HCT116 (cell line): ENCODE data around the gene RXRA. TPM values are rescaled to one million over a fixed set of nuclear protein-coding genes. Genes with fewer than 3 reads are reported as not detected.

Source experiments
- ATAC-seq: fragments of 200-7000 bp; cut with Tn5 transposase; 2 replicates; pipeline ENCODE4 v1.9.1; 2020; ENCODE audit warnings: mild to moderate bottlenecking, moderate library complexity
- BruUV-seq: library from RNA; stranded (reverse); fragments of 400-500 nt; replicated peaks from 2 replicates; lab custom pipeline; 2021; lab: Mats Ljungman, UMichigan
- CTCF ChIA-PET: fragments of 300-600 bp; sonication (Branson Sonifier 250); formaldehyde crosslinking; loops from one replicate; lab custom pipeline; 2021; ENCODE audit warnings: antibody characterized with exemption; lab: Charles Lee
- POLR2A ChIA-PET: fragments of 300-600, 350-600 bp; sonication (Branson Sonifier 250); formaldehyde crosslinking; loops from one replicate; lab custom pipeline; 2021; ENCODE audit warnings: antibody characterized with exemption; lab: Charles Lee
- RAD21 ChIA-PET, 2 experiments: fragments of 300-600 bp; sonication (Branson Sonifier 250); formaldehyde crosslinking; loops; one replicate each; lab custom pipeline; 2023; ENCODE audit warnings: low total read pairs in 2 of 2; ENCODE audit not compliant: uncharacterized antibody in 2 of 2, unreplicated experiment in 2 of 2, low non-redundant PET in 1 of 2; lab: Charles Lee
- DNase-seq: peaks from one replicate; pipeline ENCODE4 v3.0.0-alpha.2; 2010; ENCODE audit warnings: low read depth, low spot score
- H2AFZ ChIP-seq: fragments of 200-600 bp; shearing (Covaris generic), sonication (generic); 2 replicates; pipeline ENCODE4 v1.6.1; 2017; ENCODE audit warnings: low read depth, mixed run types, mixed read lengths, antibody characterized with exemption, low read length; ENCODE audit not compliant: poor library complexity, severe bottlenecking
- H3K27ac ChIP-seq: 2 replicates; pipeline ENCODE4 v1.5.1; 2012; ENCODE audit warnings: low read depth, low read length
- H3K27me3 ChIP-seq: fragments of 200-600 bp; sonication (generic); 2 replicates; pipeline ENCODE4 v1.6.1; 2016; ENCODE audit warnings: mixed run types, low read length, mixed read lengths; ENCODE audit not compliant: insufficient read depth
- H3K36me3 ChIP-seq, 2 experiments: fragments of 200-500 bp in 1 of 2; fragments of 200-600 bp in 1 of 2; sonication (Bioruptor generic) in 1 of 2; sonication (generic) in 1 of 2; 2 replicates each; pipeline versions ENCODE4 v1.5.1 to v1.6.1; 2014 to 2016; ENCODE audit warnings: low read length in 2 of 2, inconsistent platforms in 1 of 2, mixed read lengths in 1 of 2, mixed run types in 1 of 2; ENCODE audit not compliant: insufficient read depth in 2 of 2, control insufficient read depth in 1 of 2
- H3K4me1 ChIP-seq, 2 experiments: fragments of 200-600 bp in 1 of 2; sonication (generic) in 1 of 2; 2 replicates each; pipeline versions ENCODE4 v1.5.1 to v1.6.1; 2012 to 2017; ENCODE audit warnings: low read length in 2 of 2, inconsistent platforms in 1 of 2, mild to moderate bottlenecking in 1 of 2, mixed read lengths in 1 of 2, mixed run types in 1 of 2, moderate library complexity in 1 of 2; ENCODE audit not compliant: insufficient read depth in 2 of 2, control insufficient read depth in 1 of 2
- H3K4me2 ChIP-seq: fragments of 200-600 bp; sonication (generic); 2 replicates; pipeline ENCODE4 v1.6.1; 2017; ENCODE audit warnings: mixed run types, low read length, mixed read lengths
- H3K4me3 ChIP-seq, 2 experiments: fragments of 200-600 bp in 1 of 2; sonication (generic) in 1 of 2; replicated peaks in 1 of 2; 2 replicates each; pipeline ENCODE4 v1.5.1; 2011 to 2016; ENCODE audit warnings: low read length in 2 of 2, control low read depth in 1 of 2, low read depth in 1 of 2, mild to moderate bottlenecking in 1 of 2, mixed read lengths in 1 of 2, mixed run types in 1 of 2
- H3K79me2 ChIP-seq: fragments of 200-600 bp; sonication (generic); 2 replicates; pipeline ENCODE4 v1.6.1; 2017; ENCODE audit warnings: mild to moderate bottlenecking, mixed run types, low read length, moderate library complexity, mixed read lengths; ENCODE audit not compliant: insufficient read depth
- H3K9ac ChIP-seq: fragments of 200-600 bp; sonication (generic); 2 replicates; pipeline ENCODE4 v1.6.1; 2016; ENCODE audit warnings: low read length, mixed read lengths
- H3K9me2 ChIP-seq: fragments of 200-600 bp; sonication (generic), shearing (Covaris generic); 2 replicates; pipeline ENCODE4 v1.6.1; 2017; ENCODE audit warnings: mixed run types, mild to moderate bottlenecking, moderate library complexity; ENCODE audit not compliant: insufficient read depth
- H3K9me3 ChIP-seq, 2 experiments: fragments of 200-500 bp in 1 of 2; fragments of 200-600 bp in 1 of 2; sonication (Bioruptor generic) in 1 of 2; sonication (generic) in 1 of 2; 2 replicates each; pipeline ENCODE4 v1.6.1; 2014 to 2017; ENCODE audit warnings: low read length in 2 of 2, mixed read lengths in 2 of 2, inconsistent platforms in 1 of 2, low read depth in 1 of 2, mild to moderate bottlenecking in 1 of 2, mixed run types in 1 of 2, moderate library complexity in 1 of 2; ENCODE audit not compliant: control insufficient read depth in 1 of 2, insufficient read depth in 1 of 2
- H4K20me1 ChIP-seq: fragments of 200-600 bp; sonication (generic), shearing (Covaris generic); 2 replicates; pipeline ENCODE4 v1.6.1; 2017; ENCODE audit warnings: mixed run types, mild to moderate bottlenecking, moderate library complexity; ENCODE audit not compliant: insufficient read depth
- ATF3 ChIP-seq: IDR thresholded peaks from 2 replicates; pipeline ENCODE4 v1.6.1; 2012
- CBX3 ChIP-seq: IDR thresholded peaks from 2 replicates; pipeline ENCODE4 v1.6.1; 2012; ENCODE audit warnings: low read depth
- EGR1 ChIP-seq: IDR thresholded peaks from 2 replicates; pipeline ENCODE4 v1.6.1; 2012; ENCODE audit warnings: low read depth
- FOSL1 ChIP-seq: IDR thresholded peaks from 2 replicates; pipeline ENCODE4 v1.6.1; 2012; ENCODE audit warnings: low read depth
- JUND ChIP-seq: IDR thresholded peaks from 2 replicates; pipeline ENCODE4 v1.6.1; 2012
- POLR2A ChIP-seq: IDR thresholded peaks from 2 replicates; pipeline ENCODE4 v1.7.0; 2011; ENCODE audit warnings: borderline replicate concordance; ENCODE audit not compliant: insufficient read depth, insufficient read length; ENCODE audit errors: extremely low read depth
- POLR2AphosphoS5 ChIP-seq: IDR thresholded peaks from 2 replicates; pipeline ENCODE4 v1.6.1; 2011; ENCODE audit warnings: mild to moderate bottlenecking, low read depth, low read length, moderate library complexity
- RAD21 ChIP-seq: IDR thresholded peaks from 2 replicates; pipeline ENCODE4 v1.6.1; 2012; ENCODE audit warnings: low read depth, mild to moderate bottlenecking
- SP1 ChIP-seq: IDR thresholded peaks from 2 replicates; pipeline ENCODE4 v1.6.1; 2012; ENCODE audit warnings: low read depth
- SRF ChIP-seq: IDR thresholded peaks from 2 replicates; pipeline ENCODE4 v1.6.1; 2012; ENCODE audit warnings: low read depth
- TCF7L2 ChIP-seq: IDR thresholded peaks from 2 replicates; pipeline ENCODE4 v1.7.0; 2011; ENCODE audit warnings: borderline replicate concordance, inconsistent platforms; ENCODE audit not compliant: insufficient read depth, insufficient read length; ENCODE audit errors: extremely low read depth
- ZNF274 ChIP-seq: fragments of 200-500 bp; sonication (Bioruptor generic); IDR thresholded peaks from 2 replicates; pipeline ENCODE4 v1.6.1; 2014; ENCODE audit warnings: mild to moderate bottlenecking, low read depth, low read length, inconsistent platforms
- intact Hi-C: fragments of 100-400 bp; cut with micrococcal nuclease; formaldehyde crosslinking; loops from 2 replicates; pipeline ENCODE4 v1.10.0; 2022
- total RNA-seq: library from RNA; stranded (reverse); gene quantifications from one replicate; pipeline ENCODE4 v1.2.1, GENCODE V29; 2021; ENCODE audit not compliant: unreplicated experiment
- TF ChIP-seq, protein P1 (sequence below): IDR thresholded peaks from 2 replicates; pipeline ENCODE4 v1.6.1; 2012
- TF ChIP-seq, protein P2 (sequence below): IDR thresholded peaks from 2 replicates; pipeline ENCODE4 v1.6.1; 2011; ENCODE audit warnings: mild to moderate bottlenecking, low read length, moderate library complexity; ENCODE audit not compliant: insufficient replicate concordance; ENCODE audit errors: extremely low read depth

Gene RXRA
- total RNA-seq, 1 experiment from 2014 or later, result 43.9 TPM

- ChIA-PET POLR2A (no interaction called here), CTCF (no interaction called here), RAD21 (no interaction called here)
- no peak overlapping the region for H2AFZ ChIP-seq
- intact Hi-C loops, result no loop called here
- no peak overlapping the region for H3K4me2 ChIP-seq
- H3K9ac ChIP-seq, result no peak overlapping the region
- no peaks in the 10 kb centered on the region for H3K4me1 ChIP-seq
- no peaks in the 10 kb centered on the region for H3K9me3 ChIP-seq
- H3K9me2 ChIP-seq, result no peaks in the 10 kb centered on the region
- no peak overlapping the region for H3K27ac ChIP-seq
- TF ChIP-seq ATF3, result no peak
- TF ChIP-seq POLR2A, result no peak
- TF ChIP-seq, protein P1, sequence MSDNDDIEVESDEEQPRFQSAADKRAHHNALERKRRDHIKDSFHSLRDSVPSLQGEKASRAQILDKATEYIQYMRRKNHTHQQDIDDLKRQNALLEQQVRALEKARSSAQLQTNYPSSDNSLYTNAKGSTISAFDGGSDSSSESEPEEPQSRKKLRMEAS, result no peak
- no peak for TF ChIP-seq SP1
- no peak for TF ChIP-seq ZNF274
- TF ChIP-seq FOSL1, result no peak
- no peak for TF ChIP-seq POLR2AphosphoS5
- no peak for TF ChIP-seq CBX3
- TF ChIP-seq JUND, result no peak
- peaks cover 0 to 2% of the 10 kb centered on the region in 2 experiments; a peak in 1 of 4 replicates for H3K36me3 ChIP-seq
- no TSS peak for BruUV-seq
- no peaks in the 10 kb centered on the region for H4K20me1 ChIP-seq
- no peak for ATAC-seq
- no peak for DNase-seq
- no peaks in the 10 kb centered on the region for H3K79me2 ChIP-seq
- H3K4me3 ChIP-seq, result no peak overlapping the region
- H3K27me3 ChIP-seq, result no peaks in the 10 kb centered on the region
Observed at GRCh38 chr9:134425401-134425800, 99.1 kb downstream of the RXRA start.

DNA sequence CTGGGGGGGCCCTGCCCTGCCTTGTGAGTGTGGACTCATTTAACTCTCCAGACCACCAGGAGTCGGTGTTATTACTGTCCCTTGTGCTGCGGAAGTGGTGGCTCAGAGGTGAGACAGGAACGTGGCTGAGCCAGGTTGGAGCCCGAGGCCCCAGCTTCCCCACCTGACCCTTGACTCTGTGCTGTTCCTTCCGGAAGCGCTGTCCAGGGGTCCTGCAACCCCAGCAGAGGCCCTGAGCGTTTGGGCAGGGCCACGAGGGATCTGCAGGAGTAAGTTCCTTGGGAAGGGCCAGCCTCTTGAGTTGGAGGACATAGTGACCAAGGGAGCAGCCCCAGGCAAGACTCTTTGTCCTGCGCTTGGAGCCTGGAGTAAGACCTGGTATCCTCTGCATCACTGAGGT, 99.6 kb downstream of the RXRA start:
- Histone ChIP-seq H2AFZ (no peak overlapping the region), H3K4me3 (no peak overlapping the region), H3K4me1 (no peaks in the 10 kb centered on the region), H3K36me3 (0 out of 4 replicates have a peak, but pooled peaks cover 0 to 2% of the 10 kb centered on the region in 2 experiments), H3K79me2 (no peaks in the 10 kb centered on the region), H3K27ac (no peak overlapping the region), H4K20me1 (no peaks in the 10 kb centered on the region), H3K9ac (no peak overlapping the region), H3K4me2 (no peak overlapping the region), H3K9me3 (no peaks in the 10 kb centered on the region), H3K9me2 (no peaks in the 10 kb centered on the region), H3K27me3 (no peaks in the 10 kb centered on the region)
- POLR2A ChIA-PET, result no interaction called here
- CTCF ChIA-PET, result no interaction called here
- RAD21 ChIA-PET, result interaction anchor here in 1 of 2 experiments (0.7 kb wide), 1 partner anchor 100 kb away, joined by 3 read pairs; no protein-coding TSS in a partner anchor
- DNase-seq (no peak), ATAC-seq (no peak)
- TF ChIP-seq EGR1, result no peak
- TF ChIP-seq ZNF274, result no peak
- TF ChIP-seq RAD21, result no peak
- TF ChIP-seq JUND, result no peak
- TF ChIP-seq TCF7L2, result no peak
- TF ChIP-seq, protein P2, sequence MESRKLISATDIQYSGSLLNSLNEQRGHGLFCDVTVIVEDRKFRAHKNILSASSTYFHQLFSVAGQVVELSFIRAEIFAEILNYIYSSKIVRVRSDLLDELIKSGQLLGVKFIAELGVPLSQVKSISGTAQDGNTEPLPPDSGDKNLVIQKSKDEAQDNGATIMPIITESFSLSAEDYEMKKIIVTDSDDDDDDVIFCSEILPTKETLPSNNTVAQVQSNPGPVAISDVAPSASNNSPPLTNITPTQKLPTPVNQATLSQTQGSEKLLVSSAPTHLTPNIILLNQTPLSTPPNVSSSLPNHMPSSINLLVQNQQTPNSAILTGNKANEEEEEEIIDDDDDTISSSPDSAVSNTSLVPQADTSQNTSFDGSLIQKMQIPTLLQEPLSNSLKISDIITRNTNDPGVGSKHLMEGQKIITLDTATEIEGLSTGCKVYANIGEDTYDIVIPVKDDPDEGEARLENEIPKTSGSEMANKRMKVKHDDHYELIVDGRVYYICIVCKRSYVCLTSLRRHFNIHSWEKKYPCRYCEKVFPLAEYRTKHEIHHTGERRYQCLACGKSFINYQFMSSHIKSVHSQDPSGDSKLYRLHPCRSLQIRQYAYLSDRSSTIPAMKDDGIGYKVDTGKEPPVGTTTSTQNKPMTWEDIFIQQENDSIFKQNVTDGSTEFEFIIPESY, result no peak
- TF ChIP-seq SP1, result no peak
- TF ChIP-seq SRF, result no peak
- intact Hi-C loops, result loop anchor here (2.0 kb wide), 1 partner anchor 59 kb away; no protein-coding TSS in a partner anchor
- no TSS peak for BruUV-seq
